Transverse colon (tissue), 4 donors: ENCODE data around the gene ETV4. TPM values are rescaled to one million over a fixed set of nuclear protein-coding genes. Genes with fewer than 3 reads are reported as not detected.

Experiments used
- DNase-seq: peaks from one replicate; pipeline ENCODE4 v3.0.0-alpha.2; 2019
- H3K27ac ChIP-seq, 4 donors: fragments of 200-600 bp; sonication (generic); 2 replicates each; pipeline ENCODE4 v1.5.1; 2016 to 2018; ENCODE audit warnings: inconsistent platforms in 4 of 4
- H3K27me3 ChIP-seq: fragments of 200-600 bp; sonication (generic); 2 replicates; pipeline ENCODE4 v1.5.1; 2017; ENCODE audit warnings: inconsistent platforms
- H3K36me3 ChIP-seq, 4 donors: fragments of 200-600 bp; sonication (generic); 2 replicates each; pipeline ENCODE4 v1.5.1; 2017 to 2019; ENCODE audit warnings: inconsistent platforms in 4 of 4
- H3K4me1 ChIP-seq, 4 donors: fragments of 200-600 bp; sonication (generic); 2 replicates each; pipeline ENCODE4 v1.5.1; 2017 to 2020; ENCODE audit warnings: inconsistent platforms in 4 of 4
- H3K4me3 ChIP-seq, 4 donors: fragments of 200-600 bp; sonication (generic); 1 replicate in 1 of 4; 2 replicates in 3 of 4; pipeline versions ENCODE4 v1.5.1 to v1.6.1; 2017 to 2019; ENCODE audit warnings: inconsistent platforms in 4 of 4
- H3K9me3 ChIP-seq, 2 donors: fragments of 200-600 bp; sonication (generic); 2 replicates each; pipeline ENCODE4 v1.5.1; 2017 to 2019; ENCODE audit warnings: inconsistent platforms in 2 of 2
- CTCF ChIP-seq, 5 experiments: fragments of 200-600 bp in 3 of 5; fragments of 450-650 bp in 2 of 5; sonication (generic) in 3 of 5; IDR thresholded peaks; 1 replicate in 2 of 5; 2 replicates in 3 of 5; pipeline ENCODE4 v1.5.1; 2016 to 2017; ENCODE audit warnings: antibody characterized with exemption in 5 of 5, inconsistent platforms in 3 of 5, mild to moderate bottlenecking in 2 of 5, moderate library complexity in 1 of 5
- EP300 ChIP-seq: sonication (generic); formaldehyde crosslinking; IDR thresholded peaks from one replicate; pipeline ENCODE4 v1.6.1; 2017; ENCODE audit warnings: antibody characterized with exemption, low read depth
- POLR2A ChIP-seq: fragments of 450-650 bp; IDR thresholded peaks from one replicate; pipeline ENCODE4 v1.6.1; 2016; ENCODE audit warnings: antibody characterized with exemption, mild to moderate bottlenecking, moderate library complexity
- POLR2AphosphoS5 ChIP-seq, 3 donors: sonication (generic); formaldehyde crosslinking; IDR thresholded peaks; one replicate each; pipeline ENCODE4 v1.6.1; 2016; ENCODE audit warnings: antibody characterized with exemption in 3 of 3
- WGBS, 2 donors: methylation state at CpG; one replicate each; pipeline ENCODE4 v1.1.5; 2018; ENCODE audit warnings: low coverage in 1 of 2; 5-methylcytosine and 5-hydroxymethylcytosine counted together
- in situ Hi-C, 4 donors: fragments of 200-750 bp; cut with MboI; loops; one replicate each; pipeline versions ENCODE4 v1.15.0 to v1.15.1; 2017; ENCODE audit warnings: low sequenced_read_pairs in 3 of 4, low pct_ligation_motif_present in 1 of 4, low pct_unique_long_range_greater_than_20kb in 1 of 4
- intact Hi-C: fragments of 100-400 bp; cut with DNase I; formaldehyde crosslinking; loops from one replicate; pipeline ENCODE4 v1.15.1; 2023; ENCODE audit warnings: low total_unique reads
- total RNA-seq, 4 donors: library from RNA; depleted of rRNA; stranded (reverse); fragments of >200 nt; gene quantifications; one replicate each; pipeline ENCODE4 v1.1.0, GENCODE V29; 2016

The ETV4 gene
- total RNA-seq: 1 to 10 TPM in 1 of 4 donors, under 1 TPM in 1, not detected in 2; 0.41 to 1.3 TPM

- Histone ChIP-seq H3K27me3 (peaks cover 44% of the 10 kb centered on the region), H3K4me1 (peaks cover 15 to 33% (median 30%) of the 10 kb centered on the region in 4 donors), H3K27ac (peak within 1 kb of the TSS in 2 of 4 donors; percentile 36 to 47), H3K9me3 (no peaks in the 10 kb centered on the region), H3K4me3 (peak within 1 kb of the TSS; percentile 33 to 61 (median 42)), H3K36me3 (no peaks in the 10 kb centered on the region)
- no peak for TF ChIP-seq EP300
- no peak for TF ChIP-seq POLR2A
- no peak for TF ChIP-seq CTCF (IDR thresholded peaks at IDR 0.05)
- TF ChIP-seq POLR2AphosphoS5 (IDR thresholded peaks at IDR 0.05): no peak
- peak; percentile 92 for DNase-seq
- intact Hi-C loops: no loop called here
- in situ Hi-C loops: no loop called here
- WGBS, 2 donors: 0% methylated on average over 46 of the region's 46 CpGs; no CpG with 5 or more reads in 1 of the 2 donors
Observed at GRCh38 chr17:43546319-43547188, at the start of gene ETV4. Gene ETV4, minus strand, starts transcription at chr17:43546340. Its CDS starts 723 bp downstream, at chr17:43545617.

GRCh38 chr17:43595466-43595865, 49.3 kb upstream of the ETV4 start:
- Histone ChIP-seq H3K4me1 (peaks cover 0 to 19% (median 2%) of the 10 kb centered on the region in 4 donors), H3K9me3 (no peaks in the 10 kb centered on the region), H3K27ac (no peak overlapping the region), H3K4me3 (no peak overlapping the region), H3K36me3 (no peaks in the 10 kb centered on the region), H3K27me3 (no peaks in the 10 kb centered on the region)
- no peak for DNase-seq
- in situ Hi-C loops: no loop called here
- TF ChIP-seq EP300 (no peak), POLR2A (no peak), POLR2AphosphoS5 (IDR thresholded peaks at IDR 0.05) (no peak), CTCF (IDR thresholded peaks at IDR 0.05) (no peak)
- intact Hi-C loops: no loop called here
- 68% methylated on average over 4 of the region's 4 CpGs; no CpG with 5 or more reads in 1 of the 2 donors for WGBS, 2 donors

- DNase-seq: peak; percentile 39
- H3K9me3 ChIP-seq: no peaks in the 10 kb centered on the region
- H3K4me3 ChIP-seq: no peak overlapping the region
- intact Hi-C loops: no loop called here
- peak in 2 of 3 donors; percentile 6 to 51 for TF ChIP-seq POLR2AphosphoS5 (IDR thresholded peaks at IDR 0.05)
- no peak for TF ChIP-seq POLR2A
- no peaks in the 10 kb centered on the region for H3K36me3 ChIP-seq
- in situ Hi-C loops: no loop called here
- peak overlapping the region; percentile 62 to 70 (median 67) for H3K27ac ChIP-seq
- 58 to 60% methylated on average over 2 to 26 of the region's 28 CpGs for WGBS, 2 donors
- H3K4me1 ChIP-seq: peaks cover 0 to 19% (median 2%) of the 10 kb centered on the region in 4 donors
- H3K27me3 ChIP-seq: no peaks in the 10 kb centered on the region
Observed at GRCh38 chr17:43591779-43592562, 45.8 kb upstream of the ETV4 start.

- in situ Hi-C loops: no loop called here
- Histone ChIP-seq H3K27ac (peak overlapping the region; percentile 62 to 70 (median 67)), H3K27me3 (no peaks in the 10 kb centered on the region), H3K36me3 (no peaks in the 10 kb centered on the region), H3K4me3 (no peak overlapping the region), H3K9me3 (no peaks in the 10 kb centered on the region), H3K4me1 (peaks cover 0 to 19% (median 2%) of the 10 kb centered on the region in 4 donors)
- no peak for DNase-seq
- intact Hi-C loops: no loop called here
- TF ChIP-seq POLR2AphosphoS5 (IDR thresholded peaks at IDR 0.05): no peak
- TF ChIP-seq POLR2A: no peak
- TF ChIP-seq EP300: no peak
- TF ChIP-seq CTCF (IDR thresholded peaks at IDR 0.05): no peak
- 90 to 92% methylated on average over 2 to 3 of the region's 3 CpGs for WGBS, 2 donors
Observed at GRCh38 chr17:43591001-43591400, 44.9 kb upstream of the ETV4 start.
